ENCODE measurements around the gene ERAP2. TPM values are rescaled to one million over a fixed set of nuclear protein-coding genes. Genes with fewer than 3 reads are reported as not detected.
A peak's percentile ranks its signal among the peaks of the same experiment; 100 is the strongest.
"Not testable (repeated sequence)": the region's sequence is repeated elsewhere in the genome, so short reads cannot be mapped to it uniquely, and the experiment has no call there.

Gene ERAP2
- total RNA-seq, 6 experiments from 2014 or later = 1.5 to 13.3 (median 8.4) TPM

- Histone ChIP-seq H3K4me3 (no peak overlapping the region), H3K27ac (no peak overlapping the region)
- TF ChIP-seq CTCF (IDR thresholded peaks at IDR 0.05) = no peak
- TF ChIP-seq POLR2A (IDR thresholded peaks at IDR 0.05) = no peak
Measured at GRCh38 chr5:96874631-96875030, 1.7 kb upstream of the ERAP2 start.

GRCh38 chr5:96875791-96876291, 459 bp upstream of the ERAP2 start:
- Histone ChIP-seq H3K4me3 (peak overlapping the region; percentile 47 to 73 (median 62)), H3K4me1 (peaks cover 0 to 9% (median 0%) of the 10 kb centered on the region in 4 donors), H3K36me3 (peaks cover 0 to 5% (median 0%) of the 10 kb centered on the region in 4 donors), H3K9me3 (no peaks in the 10 kb centered on the region), H3K27ac (peak overlapping the region; percentile 58 to 85 (median 79)), H3K27me3 (no peaks in the 10 kb centered on the region)
- ATAC-seq = peak; percentile 45 to 62 (median 55)
- intact Hi-C loops (cut with DNase I) = no loop called here
- TF ChIP-seq CTCF (IDR thresholded peaks at IDR 0.05) = no peak
- TF ChIP-seq POLR2A (IDR thresholded peaks at IDR 0.05) = no peak
- DNase-seq = no peak
- WGBS (ENCODE audit: insufficient coverage, low coverage, low lambda C conversion rate, missing lambda C conversion rate) = 0% methylated on average over 4 of the region's 4 CpGs

More at GRCh38 chr5:96874631-96875030, 1.7 kb upstream of the ERAP2 start:
- Histone ChIP-seq H3K36me3 (peaks cover 0 to under 1% (median 0%) of the 10 kb centered on the region in 4 donors), H3K4me1 (peaks cover 0 to 9% (median 0%) of the 10 kb centered on the region in 4 donors), H3K9me3 (no peaks in the 10 kb centered on the region), H3K27me3 (no peaks in the 10 kb centered on the region)
- no peak for DNase-seq
- ATAC-seq = no peak
- WGBS (ENCODE audit: insufficient coverage, low coverage, low lambda C conversion rate, missing lambda C conversion rate) = 95% methylated on average over 2 of the region's 2 CpGs
- intact Hi-C loops (cut with DNase I) = no loop called here

GRCh38 chr5:96876977-96877469, 723 bp downstream of the ERAP2 start:
- peak overlapping the region; percentile 47 to 73 (median 62) for H3K4me3 ChIP-seq
- peak; percentile 26 to 60 (median 47) for ATAC-seq
- intact Hi-C loops (cut with DNase I); H3K27me3 ChIP-seq; DNase-seq; H3K36me3 ChIP-seq; H3K4me1 ChIP-seq; H3K9me3 ChIP-seq: not testable (repeated sequence)
- WGBS (ENCODE audit: insufficient coverage, low coverage, low lambda C conversion rate, missing lambda C conversion rate) = 23% methylated on average over 12 of the region's 12 CpGs
- H3K27ac ChIP-seq = peak overlapping the region; percentile 58 to 85 (median 79)

GRCh38 chr5:96879665-96880064, 3.4 kb downstream of the ERAP2 start:
- ATAC-seq (no peak), DNase-seq (no peak)
- no peak overlapping the region for H3K27ac ChIP-seq
- TF ChIP-seq POLR2A (IDR thresholded peaks at IDR 0.05) = no peak
- no peak for TF ChIP-seq CTCF (IDR thresholded peaks at IDR 0.05)
- H3K4me1 ChIP-seq = peaks cover 0 to 9% (median 0%) of the 10 kb centered on the region in 4 donors
- intact Hi-C loops (cut with DNase I) = no loop called here
- no peaks in the 10 kb centered on the region for H3K27me3 ChIP-seq
- no peaks in the 10 kb centered on the region for H3K9me3 ChIP-seq
- 68% methylated on average over 3 of the region's 3 CpGs for WGBS (ENCODE audit: insufficient coverage, low coverage, low lambda C conversion rate, missing lambda C conversion rate)
- no peak overlapping the region for H3K4me3 ChIP-seq
- peaks cover 0 to 5% (median 0%) of the 10 kb centered on the region in 4 donors for H3K36me3 ChIP-seq

GRCh38 chr5:96880444-96881164, 4.3 kb downstream of the ERAP2 start:
- peaks cover 0 to 9% (median 0%) of the 10 kb centered on the region in 4 donors for H3K4me1 ChIP-seq
- no peak for ATAC-seq
- H3K4me3 ChIP-seq = no peak overlapping the region
- no peak for DNase-seq
- no peaks in the 10 kb centered on the region for H3K27me3 ChIP-seq
- no peaks in the 10 kb centered on the region for H3K9me3 ChIP-seq
- TF ChIP-seq CTCF (IDR thresholded peaks at IDR 0.05) (no peak), POLR2A (IDR thresholded peaks at IDR 0.05) (no peak)
- H3K27ac ChIP-seq = no peak overlapping the region
- 68% methylated on average over 4 of the region's 4 CpGs for WGBS (ENCODE audit: insufficient coverage, low coverage, low lambda C conversion rate, missing lambda C conversion rate)
- H3K36me3 ChIP-seq = peaks cover 0 to 5% (median 0%) of the 10 kb centered on the region in 4 donors
- intact Hi-C loops (cut with DNase I) = no loop called here

All from right lobe of liver (tissue), 6 donors.